NT2/D1 (cell line): ENCODE measurements around the gene CASK.

Source experiments
- SUZ12 ChIP-seq: IDR thresholded peaks from 2 replicates; pipeline ENCODE4 v1.6.1; 2011; ENCODE audit not compliant: insufficient read length, insufficient read depth; ENCODE audit errors: extremely low read depth
- YY1 ChIP-seq: IDR thresholded peaks from 2 replicates; pipeline ENCODE4 v1.6.1; 2011; ENCODE audit not compliant: insufficient read length, insufficient read depth
- ZNF274 ChIP-seq: IDR thresholded peaks from 2 replicates; pipeline ENCODE4 v1.6.1; 2011; ENCODE audit warnings: mild to moderate bottlenecking, low read depth, low read length

- TF ChIP-seq SUZ12 = no peak
- no peak for TF ChIP-seq ZNF274
- TF ChIP-seq YY1 = no peak
Observed at GRCh38 chrX:41526925-41527324, 396.4 kb downstream of the CASK start.
